Measurements from ENCODE around the gene IFI27L2. TPM values are rescaled to one million over a fixed set of nuclear protein-coding genes. Genes with fewer than 3 reads are reported as not detected.

The IFI27L2 gene
- total and polyA plus RNA-seq, 2 of the 8 experiments (the other 6 are each of a cell fraction or from before 2014, with no cell fraction given), result 14.0 to 69.6 TPM

GRCh38 chr14:94139421-94139820, 10.0 kb upstream of the IFI27L2 start (continued):
- no peak for TF ChIP-seq ATF3 (IDR thresholded peaks at IDR 0.05; ENCODE audit: insufficient read depth, low read depth, low read length)
- no peak for TF ChIP-seq MAX (IDR thresholded peaks at IDR 0.05)
- TF ChIP-seq POU5F1 (IDR thresholded peaks at IDR 0.05; ENCODE audit: low read depth, low read length), result no peak
- TF ChIP-seq CTBP2 (IDR thresholded peaks at IDR 0.05; ENCODE audit: borderline replicate concordance, insufficient read depth, insufficient read length, low read length), result no peak
